Measurements from ENCODE around the gene H1-8. TPM values are rescaled to one million over a fixed set of nuclear protein-coding genes. Genes with fewer than 3 reads are reported as not detected.

H1-8 gene
- total RNA-seq, 2 experiments from 2014 or later, result not detected

GRCh38 chr3:129594907-129595390 lies 52.0 kb downstream of the H1-8 start:
- TF ChIP-seq, protein P1, sequence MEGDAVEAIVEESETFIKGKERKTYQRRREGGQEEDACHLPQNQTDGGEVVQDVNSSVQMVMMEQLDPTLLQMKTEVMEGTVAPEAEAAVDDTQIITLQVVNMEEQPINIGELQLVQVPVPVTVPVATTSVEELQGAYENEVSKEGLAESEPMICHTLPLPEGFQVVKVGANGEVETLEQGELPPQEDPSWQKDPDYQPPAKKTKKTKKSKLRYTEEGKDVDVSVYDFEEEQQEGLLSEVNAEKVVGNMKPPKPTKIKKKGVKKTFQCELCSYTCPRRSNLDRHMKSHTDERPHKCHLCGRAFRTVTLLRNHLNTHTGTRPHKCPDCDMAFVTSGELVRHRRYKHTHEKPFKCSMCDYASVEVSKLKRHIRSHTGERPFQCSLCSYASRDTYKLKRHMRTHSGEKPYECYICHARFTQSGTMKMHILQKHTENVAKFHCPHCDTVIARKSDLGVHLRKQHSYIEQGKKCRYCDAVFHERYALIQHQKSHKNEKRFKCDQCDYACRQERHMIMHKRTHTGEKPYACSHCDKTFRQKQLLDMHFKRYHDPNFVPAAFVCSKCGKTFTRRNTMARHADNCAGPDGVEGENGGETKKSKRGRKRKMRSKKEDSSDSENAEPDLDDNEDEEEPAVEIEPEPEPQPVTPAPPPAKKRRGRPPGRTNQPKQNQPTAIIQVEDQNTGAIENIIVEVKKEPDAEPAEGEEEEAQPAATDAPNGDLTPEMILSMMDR (IDR thresholded peaks at IDR 0.05), result no peak
- H3K9me3 Mint-ChIP-seq, result no peaks in the 10 kb centered on the region
- intact Hi-C loops (cut with micrococcal nuclease), result no loop called here
- H3K4me1 Mint-ChIP-seq (ENCODE audit: low read depth), result peaks cover 21% of the 10 kb centered on the region
- H3K27ac Mint-ChIP-seq, result no peak overlapping the region
- ChIA-PET CTCF (interaction anchor here (1.0 to 2.1 kb wide), 4 partner anchors 11 to 125 kb away, joined by 5 to 9 read pairs (median 6); partner anchors contain the start of gene PLXND1), POLR2A (interaction anchor here (0.6 to 1.7 kb wide), 4 partner anchors 8 to 98 kb away, joined by 3 to 7 read pairs (median 4); partner anchors contain the start of gene PLXND1)
- H3K4me3 Mint-ChIP-seq, result no peak overlapping the region
- no peaks in the 10 kb centered on the region for H3K36me3 Mint-ChIP-seq (ENCODE audit: low read depth)
- H3K27me3 Mint-ChIP-seq, result peaks cover 10% of the 10 kb centered on the region
- DNase-seq, result no peak
- ATAC-seq, result no peak

DNA sequence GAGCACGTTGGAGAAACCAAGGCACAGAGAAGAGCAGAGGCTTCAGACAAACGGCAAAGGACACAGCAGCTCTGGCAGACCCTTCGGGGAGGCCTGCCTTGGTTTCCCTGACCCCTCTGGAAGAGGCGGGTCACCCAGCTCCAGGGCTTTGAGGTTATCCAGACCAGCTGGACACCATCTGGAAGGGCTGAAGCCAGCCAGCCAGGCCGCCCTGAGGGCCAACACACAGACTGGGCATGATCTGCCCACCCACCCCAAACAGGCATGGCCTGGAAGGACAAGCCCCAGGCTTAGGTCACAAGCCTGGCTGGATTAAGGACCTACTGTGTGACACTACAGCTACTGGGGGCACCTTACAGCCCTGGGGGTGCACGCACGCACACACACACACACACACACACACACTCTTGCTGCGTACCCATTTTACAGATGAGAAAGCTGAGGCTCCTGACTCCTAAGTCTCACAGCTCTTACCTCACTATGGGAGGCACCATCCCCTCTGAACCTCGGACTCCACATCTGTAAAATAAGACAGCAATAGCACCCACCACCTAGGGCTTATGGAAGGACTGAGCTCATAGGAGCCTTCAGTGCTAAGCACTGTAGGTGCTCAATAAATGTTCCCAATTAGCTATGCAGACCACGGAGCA lies 52.7 kb downstream of the H1-8 start:
- H3K9me3 Mint-ChIP-seq, result no peaks in the 10 kb centered on the region
- no peak for DNase-seq
- ChIA-PET POLR2A (interaction anchor here (0.6 to 1.5 kb wide), 4 partner anchors 10 to 98 kb away, joined by 3 to 4 read pairs (median 4); no protein-coding TSS in a partner anchor), CTCF (interaction anchor here (0.8 to 1.4 kb wide), 5 partner anchors 10 to 338 kb away, joined by 3 to 4 read pairs (median 3); no protein-coding TSS in a partner anchor)
- peaks cover 23% of the 10 kb centered on the region for H3K4me1 Mint-ChIP-seq (ENCODE audit: low read depth)
- H3K27ac Mint-ChIP-seq, result no peak overlapping the region
- TF ChIP-seq, protein P1 (IDR thresholded peaks at IDR 0.05), result no peak
- no peaks in the 10 kb centered on the region for H3K36me3 Mint-ChIP-seq (ENCODE audit: low read depth)
- H3K4me3 Mint-ChIP-seq, result no peak overlapping the region
- intact Hi-C loops (cut with micrococcal nuclease), result no loop called here
- H3K27me3 Mint-ChIP-seq, result peaks cover 10% of the 10 kb centered on the region
- ATAC-seq, result no peak

DNA sequence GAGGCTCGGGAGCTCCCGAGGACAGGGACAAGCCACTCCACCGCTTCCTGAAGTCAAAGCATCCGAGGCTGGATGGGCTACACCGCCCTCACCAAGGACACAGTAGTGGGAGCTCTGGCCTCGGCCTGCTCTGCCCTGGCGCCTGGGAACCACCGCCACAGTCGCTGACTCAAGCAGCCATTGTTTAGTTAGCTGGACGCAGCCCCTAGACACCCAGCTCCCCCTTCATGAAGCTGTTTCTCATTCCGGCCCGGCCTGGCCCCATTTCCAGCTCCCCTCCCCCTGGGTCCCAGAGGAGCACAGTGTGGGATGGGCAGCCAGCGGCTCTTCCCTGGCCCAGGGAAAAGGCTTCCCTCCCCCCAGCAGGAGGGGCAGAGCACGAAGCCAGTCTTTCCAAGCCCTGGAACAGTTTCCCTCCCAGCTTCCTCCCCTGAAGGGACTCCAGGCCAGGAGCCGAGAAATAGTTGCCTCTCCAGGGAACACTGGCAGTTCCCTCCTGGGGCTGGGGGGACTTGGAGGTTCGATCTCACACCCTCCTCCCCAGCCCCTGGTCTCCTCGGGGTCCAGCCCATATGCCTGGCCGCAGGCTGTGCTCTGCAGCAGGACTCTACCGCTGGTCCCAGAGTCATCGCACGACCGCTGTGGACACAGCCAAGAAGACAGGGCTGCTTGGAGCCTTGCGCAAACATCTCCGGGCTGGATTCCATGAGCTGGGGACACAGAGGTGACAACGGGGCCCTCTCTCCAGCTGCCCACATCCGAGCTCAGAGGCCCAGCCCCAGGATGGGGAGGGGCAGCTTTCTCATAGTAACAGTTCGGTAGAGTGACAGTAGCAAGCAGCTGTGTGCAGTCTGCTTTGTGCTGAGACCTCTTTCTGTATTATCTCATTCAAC lies 53.5 kb downstream of the H1-8 start:
- intact Hi-C loops (cut with micrococcal nuclease), result no loop called here
- H3K36me3 Mint-ChIP-seq (ENCODE audit: low read depth), result no peaks in the 10 kb centered on the region
- peaks cover 10% of the 10 kb centered on the region for H3K27me3 Mint-ChIP-seq
- H3K4me3 Mint-ChIP-seq, result no peak overlapping the region
- no peak for ATAC-seq
- peaks cover 23% of the 10 kb centered on the region for H3K4me1 Mint-ChIP-seq (ENCODE audit: low read depth)
- ChIA-PET POLR2A (interaction anchor here (1.0 kb wide), 2 partner anchors 9 to 16 kb away, joined by 3 to 4 read pairs; no protein-coding TSS in a partner anchor), CTCF (interaction anchor here (0.8 to 1.4 kb wide), 5 partner anchors 9 to 338 kb away, joined by 3 to 4 read pairs (median 3); no protein-coding TSS in a partner anchor)
- no peaks in the 10 kb centered on the region for H3K9me3 Mint-ChIP-seq
- TF ChIP-seq, protein P1 (IDR thresholded peaks at IDR 0.05), result no peak
- no peak for DNase-seq
- no peak overlapping the region for H3K27ac Mint-ChIP-seq

- Mint-ChIP-seq H3K27me3 (peaks cover 10% of the 10 kb centered on the region), H3K4me3 (no peak overlapping the region), H3K36me3 (ENCODE audit: low read depth) (no peaks in the 10 kb centered on the region), H3K9me3 (no peaks in the 10 kb centered on the region), H3K4me1 (ENCODE audit: low read depth) (peaks cover 23% of the 10 kb centered on the region), H3K27ac (no peak overlapping the region)
- no peak for ATAC-seq
- no peak for DNase-seq
- TF ChIP-seq, protein P1 (IDR thresholded peaks at IDR 0.05), result no peak
- CTCF ChIA-PET, result interaction anchor here (0.8 to 1.2 kb wide), 2 partner anchors 10 to 107 kb away, joined by 3 read pairs; no protein-coding TSS in a partner anchor
- POLR2A ChIA-PET, result interaction anchor here (0.6 kb wide), 1 partner anchor 967 kb away, joined by 3 read pairs; no protein-coding TSS in a partner anchor
- intact Hi-C loops (cut with micrococcal nuclease), result no loop called here
Observed at GRCh38 chr3:129597087-129597999, 54.4 kb downstream of the H1-8 start.

Data from activated CD8-positive, alpha-beta T cell treated with anti-CD3 and anti-CD28 coated beads for 36 hours (primary cell).